GM12892 (cell line): Measurements from ENCODE around the gene CCDC192.

ENCODE experiments used
- DNase-seq: peaks from one replicate; pipeline ENCODE4 v3.0.0; 2011; ENCODE audit not compliant: insufficient read length
- FAIRE-seq: peaks from 2 replicates; lab custom pipeline; 2011; peaks lifted over from hg19 to GRCh38; lab: Jason Lieb, UNC
- POLR2A ChIP-seq: IDR thresholded peaks from 2 replicates; pipeline ENCODE4 v1.6.1; 2011; ENCODE audit warnings: low read depth, low read length, control low read depth
- POLR2AphosphoS5 ChIP-seq: IDR thresholded peaks from 2 replicates; pipeline ENCODE4 v1.6.1; 2011; ENCODE audit warnings: low read depth, low read length, control low read depth
- TAF1 ChIP-seq: IDR thresholded peaks from 2 replicates; pipeline ENCODE4 v1.6.1; 2011; ENCODE audit warnings: low read depth, mild to moderate bottlenecking, control low read depth, low read length, borderline replicate concordance

CCDC192 gene

DNA sequence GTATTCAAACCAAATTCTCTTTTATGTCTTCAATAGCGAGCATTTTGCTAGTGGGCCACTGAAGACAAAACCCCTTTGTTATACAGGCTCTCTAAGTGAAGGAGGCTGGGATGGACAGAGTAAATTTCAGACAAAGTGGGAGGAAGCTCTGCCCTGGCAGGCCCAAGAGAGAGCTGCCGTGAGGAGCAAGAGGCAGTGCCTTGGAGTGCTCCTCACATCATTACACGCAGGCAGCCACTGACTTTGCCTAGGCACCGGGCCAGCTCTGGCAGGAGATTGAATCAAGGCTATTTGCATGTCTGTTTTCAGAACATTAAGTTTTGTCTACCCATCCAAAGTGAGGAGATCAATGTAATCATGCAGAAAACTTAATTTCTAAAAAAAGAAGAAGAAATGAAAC is 167.7 kb downstream of the CCDC192 start:
- TF ChIP-seq POLR2A (no peak), TAF1 (no peak), POLR2AphosphoS5 (no peak)
- DNase-seq (no peak), FAIRE-seq (peak; percentile 54)

DNA sequence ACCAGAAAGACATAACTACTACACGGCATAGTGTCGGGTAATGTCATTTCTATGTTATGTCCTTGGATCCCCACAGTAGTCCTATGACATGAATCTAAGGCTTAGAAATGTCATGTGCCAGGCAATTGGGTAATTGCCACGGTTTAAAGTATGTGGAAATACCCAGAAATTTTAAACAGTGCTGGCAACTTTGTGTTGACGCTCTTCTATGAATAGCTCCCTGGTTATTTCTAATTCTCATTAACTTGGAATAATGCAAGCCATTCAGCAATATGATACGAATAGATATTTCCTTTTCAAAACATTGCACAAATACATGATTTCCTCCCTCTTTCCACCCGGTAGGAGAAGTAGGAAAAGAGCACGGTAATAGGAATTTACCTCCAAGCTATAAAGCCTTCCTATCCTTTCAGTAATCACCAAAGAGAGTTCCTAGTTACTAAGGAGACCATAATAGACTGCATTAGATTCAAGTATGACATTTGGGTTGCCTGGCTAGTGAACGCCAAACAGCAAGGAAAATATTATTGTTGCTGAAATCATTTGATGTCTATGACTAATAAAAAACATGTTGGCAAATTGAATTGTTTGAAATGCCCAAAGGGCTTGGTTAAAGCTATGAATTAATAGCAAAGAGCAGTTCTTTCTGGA is 168.4 kb downstream of the CCDC192 start:
- TF ChIP-seq POLR2A (no peak), POLR2AphosphoS5 (no peak), TAF1 (no peak)
- FAIRE-seq (peak; percentile 46), DNase-seq (no peak)

DNA sequence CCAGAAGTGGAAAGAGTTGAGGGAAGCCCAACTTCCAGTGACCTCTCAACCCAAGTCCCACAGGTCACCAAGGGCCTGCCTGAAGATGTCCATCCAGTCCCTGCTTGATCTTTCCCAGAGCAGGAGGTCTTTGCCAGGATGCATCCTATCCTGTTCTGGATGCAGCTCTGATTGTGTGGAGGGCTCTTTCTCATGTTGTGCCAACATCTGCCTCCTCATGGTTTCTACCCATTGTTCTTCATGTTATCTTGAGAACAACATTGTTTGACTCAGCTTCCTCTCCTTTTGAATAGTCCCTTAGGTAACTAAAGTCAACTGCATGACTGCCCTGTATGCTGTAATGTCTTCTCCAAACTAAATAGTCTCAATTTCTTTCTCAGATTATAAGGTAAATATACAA is 169.3 kb downstream of the CCDC192 start:
- TF ChIP-seq TAF1 = no peak
- no peak for TF ChIP-seq POLR2A
- TF ChIP-seq POLR2AphosphoS5 = no peak
- FAIRE-seq (no peak), DNase-seq (no peak)

DNA sequence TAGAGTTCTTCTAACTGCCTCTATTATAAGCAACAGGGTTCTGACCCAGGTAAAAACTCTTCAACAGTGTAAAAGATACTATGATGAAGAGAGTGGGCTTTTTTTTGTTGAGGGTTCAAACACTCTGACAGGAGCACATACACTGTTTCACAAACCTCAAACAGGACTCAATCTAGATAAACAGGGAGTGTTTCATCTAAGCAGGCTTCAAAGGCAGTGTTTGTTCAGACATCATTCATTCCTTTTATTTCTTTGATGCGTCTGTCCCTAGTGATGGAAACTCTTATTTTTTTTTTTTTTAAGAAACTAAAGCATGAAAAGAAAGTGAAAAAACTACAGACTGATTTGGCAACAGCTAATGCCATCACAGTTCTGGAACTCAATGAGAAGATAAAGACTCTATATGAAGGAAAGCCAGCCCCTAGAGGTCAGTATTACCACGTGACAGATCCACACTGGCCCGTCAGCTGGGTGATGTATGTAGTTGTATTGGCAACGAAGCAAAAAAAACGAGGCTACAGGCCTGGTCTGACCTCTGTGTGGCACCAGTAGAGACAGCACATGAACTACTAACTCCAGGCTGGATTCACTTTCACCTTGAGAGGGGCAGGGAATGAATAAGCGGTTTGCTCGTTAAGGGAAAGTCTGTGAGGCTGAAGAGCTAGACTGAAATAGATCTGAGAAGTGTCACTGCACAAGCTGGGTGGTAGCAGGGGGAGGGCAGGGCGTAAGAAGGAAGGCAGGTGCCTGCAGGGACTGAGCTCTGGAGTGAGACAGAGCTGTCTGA is 172.2 kb downstream of the CCDC192 start:
- DNase-seq = no peak
- TF ChIP-seq POLR2AphosphoS5 (no peak), POLR2A (no peak), TAF1 (no peak)
- peak; percentile 87 for FAIRE-seq

DNA sequence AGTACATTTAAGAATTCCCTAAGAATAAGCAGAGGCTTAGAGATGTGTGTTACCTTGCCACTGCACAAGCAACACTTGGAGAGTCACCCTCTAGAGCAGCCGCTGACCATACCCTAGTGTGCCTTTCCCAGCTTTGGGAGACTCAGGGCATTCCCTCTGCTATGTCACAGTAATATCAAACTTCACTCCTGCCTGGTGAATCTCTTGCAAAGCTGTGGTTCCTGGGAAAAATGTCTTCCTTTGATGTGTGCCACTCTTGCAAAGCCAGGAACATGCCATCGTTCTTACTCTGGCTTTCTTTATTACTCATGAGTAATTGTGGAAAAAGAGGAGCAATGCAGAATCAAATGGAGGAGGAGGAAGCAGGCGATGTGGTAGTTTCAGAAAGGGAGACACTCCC is 173.2 kb downstream of the CCDC192 start:
- no peak for DNase-seq
- TF ChIP-seq TAF1 = no peak
- TF ChIP-seq POLR2A = no peak
- no peak for TF ChIP-seq POLR2AphosphoS5
- no peak for FAIRE-seq

DNA sequence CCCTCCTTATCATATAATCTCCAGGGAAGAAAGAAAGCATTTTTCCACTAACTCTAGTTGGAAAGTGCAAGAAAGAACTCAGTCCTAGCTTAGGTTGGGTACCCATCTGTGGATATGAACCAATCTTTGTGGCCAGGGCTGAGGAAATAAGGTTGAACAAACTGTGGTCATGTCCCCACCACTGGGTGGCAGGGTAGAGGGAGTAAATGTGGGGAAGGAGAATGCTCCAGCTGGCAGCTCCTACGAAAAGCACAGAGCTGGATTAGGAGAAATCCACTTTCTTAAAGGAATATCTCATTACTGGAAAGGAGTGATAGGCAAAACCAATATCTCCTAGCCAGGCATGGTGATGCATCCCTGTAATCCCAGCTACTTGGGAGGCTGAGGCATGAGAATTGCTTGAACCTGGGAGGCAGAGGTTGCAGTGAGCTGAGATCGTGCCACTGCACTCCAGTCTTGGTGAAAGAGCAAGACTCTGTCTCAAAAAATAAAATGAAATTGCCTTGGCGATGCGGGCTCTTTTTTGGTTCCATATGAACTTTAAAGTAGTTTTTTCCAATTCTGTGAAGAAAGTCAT is 175.1 kb downstream of the CCDC192 start:
- DNase-seq = no peak
- TF ChIP-seq POLR2AphosphoS5 = no peak
- no peak for FAIRE-seq

DNA sequence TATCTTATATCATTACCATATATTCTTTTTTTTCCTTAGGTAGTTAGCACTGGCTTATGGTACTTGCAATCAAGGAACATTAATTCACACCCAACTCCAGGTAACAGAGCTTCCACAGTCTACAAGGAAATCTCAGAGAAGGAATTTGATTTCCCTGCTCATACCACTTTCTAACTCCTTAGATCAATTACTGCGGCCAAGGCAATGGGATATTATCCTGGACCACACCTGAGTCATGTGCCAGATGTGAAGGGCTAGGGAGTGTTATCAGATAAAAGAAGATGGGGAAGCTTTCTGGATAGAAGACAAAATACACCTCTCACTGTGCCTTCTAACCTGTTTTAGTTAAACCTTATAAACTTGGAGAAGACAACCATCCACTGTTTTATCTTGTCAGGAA is 181.2 kb downstream of the CCDC192 start:
- FAIRE-seq = no peak

DNA sequence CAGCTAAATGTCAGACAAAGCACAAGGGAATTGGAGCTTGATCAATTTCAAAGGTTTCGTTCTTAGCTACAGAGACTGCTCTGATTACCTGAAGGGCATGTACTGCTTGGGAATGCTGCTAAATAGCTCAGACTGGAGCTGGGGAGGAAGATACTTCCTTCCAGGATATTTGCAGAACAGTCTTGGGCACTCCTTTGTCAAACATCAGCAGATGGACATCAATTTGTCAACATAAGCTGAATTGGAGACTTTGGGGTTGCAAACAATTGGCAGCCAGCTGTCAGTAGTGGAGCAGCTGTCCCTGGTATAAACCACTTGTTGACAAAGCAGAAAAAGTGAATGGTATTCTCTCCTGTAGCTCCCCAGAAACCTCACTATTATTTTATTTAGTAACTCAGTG is 182.0 kb downstream of the CCDC192 start:
- no peak for DNase-seq
- FAIRE-seq = no peak
- TF ChIP-seq POLR2A (no peak), POLR2AphosphoS5 (no peak), TAF1 (no peak)

More for the DNA sequence above, 181.2 kb downstream of the CCDC192 start:
- TF ChIP-seq POLR2AphosphoS5 = no peak
- no peak for TF ChIP-seq TAF1
- no peak for TF ChIP-seq POLR2A
- DNase-seq = no peak

DNA sequence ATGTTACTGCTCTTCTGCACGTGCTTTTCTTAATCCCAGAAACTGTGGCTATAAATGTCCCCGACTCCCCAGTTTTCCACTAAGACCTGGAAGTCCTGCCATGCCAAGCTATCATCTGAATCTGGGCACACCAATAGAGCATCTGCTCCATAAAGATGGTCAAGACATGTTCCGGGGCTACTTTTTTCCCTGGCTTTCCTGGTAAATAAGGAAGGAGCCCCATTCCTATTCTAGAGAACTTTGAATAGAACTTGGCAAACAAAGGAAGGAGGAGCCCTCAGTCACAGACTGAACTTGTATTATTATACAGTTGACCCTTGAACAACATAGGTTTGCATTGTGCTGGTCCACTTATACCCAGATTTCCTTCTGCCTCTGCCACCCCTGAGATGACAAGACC is 182.9 kb downstream of the CCDC192 start:
- DNase-seq (no peak), FAIRE-seq (no peak)

DNA sequence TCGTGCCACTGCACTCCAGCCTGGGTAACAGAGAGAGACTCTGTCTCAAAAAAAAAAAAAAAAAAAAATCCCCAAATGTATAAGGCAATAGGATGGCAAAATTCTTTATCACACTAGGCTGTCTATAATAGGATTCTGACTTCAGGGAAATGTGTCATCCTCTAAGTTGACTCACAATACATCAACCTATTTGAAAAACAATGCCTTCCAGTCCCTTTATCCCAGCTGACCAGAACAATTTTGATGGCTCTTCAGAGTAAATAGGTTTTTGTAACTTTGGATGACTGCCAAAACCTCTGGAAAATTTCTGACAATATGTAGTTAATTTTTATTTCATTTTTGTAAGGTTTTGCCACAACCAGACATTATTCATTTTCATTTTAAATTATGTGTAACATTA is 184.1 kb downstream of the CCDC192 start:
- no peak for FAIRE-seq
- TF ChIP-seq TAF1 = no peak
- no peak for TF ChIP-seq POLR2AphosphoS5
- no peak for TF ChIP-seq POLR2A
- no peak for DNase-seq

More for the DNA sequence above, 182.9 kb downstream of the CCDC192 start:
- no peak for TF ChIP-seq POLR2A
- TF ChIP-seq POLR2AphosphoS5 = no peak
- TF ChIP-seq TAF1 = no peak

DNA sequence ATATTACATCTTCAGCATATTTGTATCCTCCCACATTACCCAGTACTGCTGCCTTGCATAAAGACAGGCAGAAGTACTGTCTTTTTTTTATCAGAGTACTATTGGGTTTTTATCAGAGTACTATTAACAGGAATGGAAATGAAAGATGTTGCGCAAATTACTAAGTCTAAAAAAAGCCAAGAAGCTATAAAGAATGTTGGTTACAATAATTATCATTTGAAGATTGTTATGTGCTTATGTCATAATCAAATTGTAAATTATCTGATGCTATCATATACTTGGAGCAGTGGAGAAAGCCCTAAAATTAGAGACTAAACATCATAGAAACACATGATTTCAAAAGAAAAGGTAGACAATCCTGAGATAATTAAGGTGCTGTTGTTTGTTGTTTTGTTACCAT is 188.8 kb downstream of the CCDC192 start:
- no peak for DNase-seq
- no peak for TF ChIP-seq POLR2AphosphoS5
- no peak for TF ChIP-seq POLR2A
- TF ChIP-seq TAF1 = no peak
- FAIRE-seq = no peak

DNA sequence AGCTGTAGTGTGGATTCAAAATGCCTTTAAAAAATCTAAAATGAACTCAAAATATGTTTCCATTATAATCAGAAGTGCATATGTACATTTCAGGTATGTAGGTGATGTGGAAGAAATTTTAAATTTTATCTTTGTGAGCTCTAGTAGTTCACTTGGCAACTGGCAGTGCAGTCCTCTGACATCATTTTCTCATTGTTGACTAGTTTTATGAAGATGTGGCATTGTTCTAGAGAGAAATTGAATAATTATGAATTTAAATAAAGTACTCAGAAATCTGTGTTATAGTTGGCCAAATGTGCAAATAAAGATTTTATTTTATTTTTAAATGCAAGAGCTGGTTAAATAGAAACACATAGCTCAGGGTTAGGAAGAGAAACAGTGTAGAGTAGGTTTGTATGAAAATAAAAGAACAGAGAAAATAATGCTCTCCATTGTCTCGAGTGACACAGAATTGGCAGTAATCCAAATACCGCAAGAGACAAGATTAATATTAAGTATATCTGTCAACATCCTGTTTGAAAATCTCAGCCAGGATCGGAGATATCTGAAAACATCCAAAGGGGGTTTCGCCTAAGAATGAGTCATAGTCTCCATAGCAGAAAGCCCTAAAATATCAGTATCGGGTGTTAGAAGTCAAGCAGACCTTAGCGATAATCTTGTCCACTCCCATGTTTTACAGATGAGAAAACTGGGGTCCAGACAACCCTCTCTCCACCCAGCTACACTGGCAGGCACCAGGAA is 189.4 kb downstream of the CCDC192 start:
- DNase-seq (no peak), FAIRE-seq (no peak)
- no peak for TF ChIP-seq TAF1
- TF ChIP-seq POLR2A = no peak
- TF ChIP-seq POLR2AphosphoS5 = no peak

DNA sequence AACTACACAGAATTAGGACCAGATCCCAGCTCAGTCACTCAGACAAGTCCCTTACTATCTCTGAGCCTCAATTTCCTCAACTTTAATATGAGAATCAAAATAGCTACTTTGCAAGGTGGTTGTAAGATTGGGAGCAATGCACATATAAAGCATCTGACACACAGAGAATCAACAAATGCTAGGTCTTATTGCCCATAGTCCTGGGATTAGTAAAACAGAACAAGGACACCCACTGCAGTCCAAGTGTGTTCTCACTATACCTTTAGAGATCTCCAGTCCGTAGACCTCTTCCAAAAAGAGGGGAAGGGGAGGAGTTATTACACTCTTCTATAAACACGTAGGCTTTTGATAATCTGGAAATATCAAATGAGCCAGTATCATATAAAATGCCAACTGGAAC is 190.0 kb downstream of the CCDC192 start:
- FAIRE-seq (no peak), DNase-seq (no peak)
- no peak for TF ChIP-seq TAF1
- no peak for TF ChIP-seq POLR2A
- no peak for TF ChIP-seq POLR2AphosphoS5
